HG03060 (cell line): ENCODE data around the gene MAML3.

ENCODE experiments used
- ATAC-seq: cut with Tn5 transposase; IDR thresholded peaks from one replicate; pipeline ENCODE4 v1.9.1; 2021; ENCODE audit warnings: low read depth, moderate number of reproducible peaks; ENCODE audit not compliant: unreplicated experiment

The MAML3 gene

GRCh38 chr4:140131675-140132229 lies 22.2 kb downstream of the MAML3 start:
- no peak for ATAC-seq

GRCh38 chr4:140130677-140131076 lies 23.3 kb downstream of the MAML3 start:
- no peak for ATAC-seq

- no peak for ATAC-seq
Observed at GRCh38 chr4:140127422-140127821, 26.6 kb downstream of the MAML3 start.

GRCh38 chr4:140126261-140126660 lies 27.7 kb downstream of the MAML3 start:
- ATAC-seq, result no peak

GRCh38 chr4:140125374-140125773 lies 28.6 kb downstream of the MAML3 start:
- no peak for ATAC-seq

GRCh38 chr4:140123666-140124377 lies 30.2 kb downstream of the MAML3 start:
- ATAC-seq, result no peak

- ATAC-seq, result no peak
Observed at GRCh38 chr4:140122891-140123290, 31.1 kb downstream of the MAML3 start.

- no peak for ATAC-seq
Observed at GRCh38 chr4:140121646-140122045, 32.3 kb downstream of the MAML3 start.

- ATAC-seq, result no peak
Observed at GRCh38 chr4:140118931-140119640, 34.9 kb downstream of the MAML3 start.

- no peak for ATAC-seq
Observed at GRCh38 chr4:140117947-140118346, 36.0 kb downstream of the MAML3 start.

- no peak for ATAC-seq
Observed at GRCh38 chr4:140116442-140117104, 37.4 kb downstream of the MAML3 start.

GRCh38 chr4:140115140-140115539 lies 38.8 kb downstream of the MAML3 start:
- ATAC-seq, result no peak

- no peak for ATAC-seq
Observed at GRCh38 chr4:140113653-140114052, 40.3 kb downstream of the MAML3 start.

GRCh38 chr4:140112576-140112975 lies 41.4 kb downstream of the MAML3 start:
- ATAC-seq, result no peak

GRCh38 chr4:140111256-140111655 lies 42.7 kb downstream of the MAML3 start:
- ATAC-seq, result no peak

GRCh38 chr4:140110542-140111215 lies 43.3 kb downstream of the MAML3 start:
- ATAC-seq, result no peak

- ATAC-seq, result no peak
Observed at GRCh38 chr4:140109737-140110136, 44.2 kb downstream of the MAML3 start.

- no peak for ATAC-seq
Observed at GRCh38 chr4:140109292-140109691, 44.7 kb downstream of the MAML3 start.

GRCh38 chr4:140108713-140109230 lies 45.2 kb downstream of the MAML3 start:
- ATAC-seq, result no peak

GRCh38 chr4:140108243-140108642 lies 45.7 kb downstream of the MAML3 start:
- ATAC-seq, result no peak
